Thyroid gland (tissue), 4 donors: ENCODE measurements around the gene AFAP1.

Experiments used
- POLR2A ChIP-seq, 2 donors: fragments of 450-650 bp; IDR thresholded peaks; one replicate each; pipeline ENCODE4 v1.6.1; 2017; ENCODE audit warnings: antibody characterized with exemption in 2 of 2, mild to moderate bottlenecking in 2 of 2, moderate library complexity in 1 of 2
- TF ChIP-seq, protein P1 (sequence below), 6 experiments: fragments of 200-600 bp in 3 of 6; fragments of 450-650 bp in 3 of 6; sonication (generic) in 3 of 6; IDR thresholded peaks; one replicate each; pipeline ENCODE4 v1.5.1; 2016 to 2019; ENCODE audit warnings: antibody characterized with exemption in 6 of 6, mild to moderate bottlenecking in 2 of 6, inconsistent platforms in 1 of 6, moderate library complexity in 1 of 6

DNA sequence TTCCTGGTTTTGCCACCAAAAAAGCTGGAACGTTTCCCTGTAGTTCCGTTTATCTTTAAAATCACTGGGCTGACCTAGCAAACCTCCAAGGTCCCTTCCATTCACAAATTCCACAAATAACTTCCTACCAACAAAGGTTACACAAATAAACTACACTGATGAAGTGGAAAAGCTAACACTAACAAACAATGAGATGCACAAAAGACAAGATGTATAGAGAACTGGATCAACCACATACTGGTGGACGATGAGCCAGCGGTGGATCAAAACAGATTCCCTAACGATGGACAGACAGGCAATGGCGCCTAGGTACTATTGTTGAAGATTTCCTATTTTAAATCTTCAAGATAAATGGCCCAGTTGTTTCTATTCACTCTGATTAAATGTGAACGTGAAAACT, 15.5 kb downstream of the AFAP1 start:
- TF ChIP-seq, protein P1, sequence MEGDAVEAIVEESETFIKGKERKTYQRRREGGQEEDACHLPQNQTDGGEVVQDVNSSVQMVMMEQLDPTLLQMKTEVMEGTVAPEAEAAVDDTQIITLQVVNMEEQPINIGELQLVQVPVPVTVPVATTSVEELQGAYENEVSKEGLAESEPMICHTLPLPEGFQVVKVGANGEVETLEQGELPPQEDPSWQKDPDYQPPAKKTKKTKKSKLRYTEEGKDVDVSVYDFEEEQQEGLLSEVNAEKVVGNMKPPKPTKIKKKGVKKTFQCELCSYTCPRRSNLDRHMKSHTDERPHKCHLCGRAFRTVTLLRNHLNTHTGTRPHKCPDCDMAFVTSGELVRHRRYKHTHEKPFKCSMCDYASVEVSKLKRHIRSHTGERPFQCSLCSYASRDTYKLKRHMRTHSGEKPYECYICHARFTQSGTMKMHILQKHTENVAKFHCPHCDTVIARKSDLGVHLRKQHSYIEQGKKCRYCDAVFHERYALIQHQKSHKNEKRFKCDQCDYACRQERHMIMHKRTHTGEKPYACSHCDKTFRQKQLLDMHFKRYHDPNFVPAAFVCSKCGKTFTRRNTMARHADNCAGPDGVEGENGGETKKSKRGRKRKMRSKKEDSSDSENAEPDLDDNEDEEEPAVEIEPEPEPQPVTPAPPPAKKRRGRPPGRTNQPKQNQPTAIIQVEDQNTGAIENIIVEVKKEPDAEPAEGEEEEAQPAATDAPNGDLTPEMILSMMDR (IDR thresholded peaks at IDR 0.05): no peak
- TF ChIP-seq POLR2A (IDR thresholded peaks at IDR 0.05): no peak
